ENCODE data around the gene MYOCD. TPM values are rescaled to one million over a fixed set of nuclear protein-coding genes. Genes with fewer than 3 reads are reported as not detected.

Gene MYOCD
- total RNA-seq, 1 experiment from 2014 or later = not detected

DNA sequence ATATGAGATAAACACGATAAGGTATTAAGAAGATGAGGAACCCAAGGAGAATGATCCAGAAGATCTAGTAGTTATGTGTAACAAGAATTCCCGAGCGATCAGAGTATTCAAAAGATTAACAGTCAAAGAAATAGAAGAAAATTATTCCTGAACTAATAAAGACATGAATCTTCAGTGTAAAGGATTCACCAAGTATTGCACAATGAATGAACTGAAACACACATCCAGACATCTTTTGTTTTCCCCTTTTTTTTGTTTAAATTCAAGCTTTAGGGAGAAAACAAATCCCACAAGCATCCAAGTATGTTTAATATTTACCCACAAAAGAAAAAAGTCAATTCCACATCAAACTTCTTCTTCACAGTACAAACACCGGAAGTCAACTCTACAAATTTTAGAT lies 23.7 kb upstream of the MYOCD start:
- POLR2A ChIA-PET = no interaction called here
- H3K27ac ChIP-seq (ENCODE audit: low read depth, low read length) = no peak overlapping the region
- intact Hi-C loops (cut with micrococcal nuclease) = no loop called here
- CTCF ChIA-PET = no interaction called here
- H3K4me2 ChIP-seq (ENCODE audit: low read length) = no peak overlapping the region
- no TSS peak for BruUV-seq (replicated peaks)
- no peak overlapping the region for H3K4me3 ChIP-seq (replicated peaks in 1 of 2; ENCODE audit: low read depth in 1 of 2, low read length in 2 of 2)
- peaks cover 29% of the 10 kb centered on the region for H3K27me3 ChIP-seq (ENCODE audit: insufficient read depth, low read length)
- no peak for ATAC-seq
- no peaks in the 10 kb centered on the region for H4K20me1 ChIP-seq (ENCODE audit: insufficient read depth)
- no peak overlapping the region for H3K9ac ChIP-seq (ENCODE audit: low read length)
- H2AFZ ChIP-seq (ENCODE audit: low read depth, low read length, poor library complexity, severe bottlenecking) = no peak overlapping the region
- no peaks in the 10 kb centered on the region for H3K36me3 ChIP-seq (ENCODE audit: control insufficient read depth in 1 of 2, insufficient read depth in 2 of 2, low read length in 2 of 2)
- no peak for TF ChIP-seq SP1 (IDR thresholded peaks at IDR 0.05; ENCODE audit: low read depth)
- TF ChIP-seq JUND (IDR thresholded peaks at IDR 0.05) = no peak
- no peaks in the 10 kb centered on the region for H3K9me2 ChIP-seq (ENCODE audit: insufficient read depth)
- 0 out of 4 replicates have a peak, but pooled peaks cover 0 to 2% of the 10 kb centered on the region in 2 experiments for H3K4me1 ChIP-seq (ENCODE audit: control insufficient read depth in 1 of 2, insufficient read depth in 2 of 2, low read length in 2 of 2)
- RAD21 ChIA-PET (ENCODE audit: low non-redundant PET in 1 of 2, low total read pairs in 2 of 2, uncharacterized antibody in 2 of 2, unreplicated experiment in 2 of 2) = no interaction called here
- no peaks in the 10 kb centered on the region for H3K79me2 ChIP-seq (ENCODE audit: insufficient read depth, low read length)
- H3K9me3 ChIP-seq (ENCODE audit: control insufficient read depth in 1 of 2, insufficient read depth in 1 of 2, low read depth in 1 of 2, low read length in 2 of 2) = no peaks in the 10 kb centered on the region
- no peak for DNase-seq (ENCODE audit: low read depth, low spot score)

DNA sequence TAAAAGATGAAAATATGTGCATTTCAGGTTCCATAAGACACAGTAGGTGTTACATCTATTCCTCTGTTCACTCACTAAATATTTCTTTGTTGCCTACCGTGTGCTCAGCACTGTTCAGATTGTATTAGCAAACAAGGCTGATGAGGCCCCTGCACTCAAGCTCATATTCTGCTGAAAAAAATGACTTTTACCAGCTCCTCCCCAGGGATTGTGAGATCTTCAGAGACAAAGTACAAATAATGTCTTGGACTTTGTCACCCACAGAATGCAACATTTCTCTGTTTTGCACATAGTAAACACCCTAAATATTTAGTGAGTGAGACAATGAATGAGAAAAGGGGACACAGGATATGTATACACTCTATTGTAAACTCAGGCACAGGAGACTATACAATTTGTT lies 21.9 kb upstream of the MYOCD start:
- Histone ChIP-seq H3K79me2 (ENCODE audit: insufficient read depth, low read length) (no peaks in the 10 kb centered on the region), H3K9ac (ENCODE audit: low read length) (no peak overlapping the region), H3K4me3 (replicated peaks in 1 of 2; ENCODE audit: low read depth in 1 of 2, low read length in 2 of 2) (no peak overlapping the region), H3K36me3 (ENCODE audit: control insufficient read depth in 1 of 2, insufficient read depth in 2 of 2, low read length in 2 of 2) (no peaks in the 10 kb centered on the region), H3K27ac (ENCODE audit: low read depth, low read length) (no peak overlapping the region), H3K27me3 (ENCODE audit: insufficient read depth, low read length) (peaks cover 29% of the 10 kb centered on the region), H4K20me1 (ENCODE audit: insufficient read depth) (no peaks in the 10 kb centered on the region), H3K9me3 (ENCODE audit: control insufficient read depth in 1 of 2, insufficient read depth in 1 of 2, low read depth in 1 of 2, low read length in 2 of 2) (no peaks in the 10 kb centered on the region), H3K9me2 (ENCODE audit: insufficient read depth) (no peaks in the 10 kb centered on the region), H2AFZ (ENCODE audit: low read depth, low read length, poor library complexity, severe bottlenecking) (no peak overlapping the region), H3K4me1 (ENCODE audit: control insufficient read depth in 1 of 2, insufficient read depth in 2 of 2, low read length in 2 of 2) (no peaks in the 10 kb centered on the region), H3K4me2 (ENCODE audit: low read length) (no peak overlapping the region)
- POLR2A ChIA-PET = no interaction called here
- CTCF ChIA-PET = no interaction called here
- no peak for TF ChIP-seq SP1 (IDR thresholded peaks at IDR 0.05; ENCODE audit: low read depth)
- TF ChIP-seq POLR2AphosphoS5 (IDR thresholded peaks at IDR 0.05; ENCODE audit: low read depth, low read length) = no peak
- no peak for TF ChIP-seq FOSL1 (IDR thresholded peaks at IDR 0.05; ENCODE audit: low read depth)
- TF ChIP-seq CBX3 (IDR thresholded peaks at IDR 0.05; ENCODE audit: low read depth) = no peak
- TF ChIP-seq ELF1 (IDR thresholded peaks at IDR 0.05; ENCODE audit: borderline replicate concordance, low read depth) = no peak
- no peak for TF ChIP-seq SRF (IDR thresholded peaks at IDR 0.05; ENCODE audit: low read depth)
- TF ChIP-seq ZBTB33 (IDR thresholded peaks at IDR 0.05; ENCODE audit: extremely low read depth, insufficient replicate concordance, low read length) = no peak
- no peak for TF ChIP-seq JUND (IDR thresholded peaks at IDR 0.05)
- no peak for TF ChIP-seq EGR1 (IDR thresholded peaks at IDR 0.05; ENCODE audit: low read depth)
- no peak for ATAC-seq
- RAD21 ChIA-PET (ENCODE audit: low non-redundant PET in 1 of 2, low total read pairs in 2 of 2, uncharacterized antibody in 2 of 2, unreplicated experiment in 2 of 2) = no interaction called here
- intact Hi-C loops (cut with micrococcal nuclease) = no loop called here
- BruUV-seq (replicated peaks) = no TSS peak
- DNase-seq (ENCODE audit: low read depth, low spot score) = no peak
